Measurements from ENCODE around the gene OPHN1.

Gene OPHN1

DNA sequence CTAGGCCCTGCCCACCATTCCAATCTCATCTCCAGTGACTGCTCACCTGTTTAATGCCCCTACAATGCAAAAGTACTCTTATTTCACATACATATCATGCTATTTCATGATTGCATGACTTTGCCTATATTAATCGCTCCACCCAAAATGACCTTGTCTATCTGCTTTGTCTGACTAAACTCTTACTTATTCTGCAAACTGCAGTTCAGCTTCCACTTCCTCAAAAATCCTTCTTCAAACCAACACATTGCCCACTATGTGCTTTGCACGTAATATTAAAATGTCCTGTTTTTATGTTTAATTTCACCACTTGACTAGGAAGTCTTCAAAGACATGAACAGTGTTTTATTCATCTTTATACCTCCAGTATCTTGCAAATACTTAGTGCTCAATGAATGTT lies 229.6 kb downstream of the OPHN1 start:
- WGBS (ENCODE audit: extremely low coverage, insufficient coverage, low lambda C conversion rate) = no CpG with 5 or more reads among the region's 2 CpGs

DNA sequence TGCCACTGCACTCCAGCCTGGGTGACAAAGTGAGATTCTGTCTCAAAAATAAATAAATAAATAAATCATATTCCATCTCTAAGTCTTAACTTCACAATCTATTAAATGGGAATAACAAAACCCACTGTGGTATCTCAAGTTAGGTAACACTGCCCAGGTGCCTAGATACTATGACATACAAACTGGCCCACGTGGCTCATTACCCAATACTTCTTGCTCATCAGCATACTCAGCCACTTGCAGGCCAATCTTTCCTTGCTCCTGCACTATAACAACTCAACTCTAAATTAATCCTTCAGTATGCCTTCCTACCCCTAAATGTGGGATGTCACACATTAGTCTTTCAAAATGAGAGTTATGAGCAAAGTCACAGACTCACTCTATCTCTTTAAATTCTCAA lies 230.1 kb downstream of the OPHN1 start:
- Histone ChIP-seq H2BK5ac (ENCODE audit: low read length) (no peak overlapping the region), H3K36me3 (ENCODE audit: control insufficient read depth, insufficient read depth, low read length) (no peaks in the 10 kb centered on the region), H3K4ac (ENCODE audit: low read depth, low read length) (no peak overlapping the region), H3K56ac (ENCODE audit: low read length) (no peak overlapping the region), H2BK15ac (replicated peaks; ENCODE audit: low read depth) (no peak overlapping the region), H2BK120ac (ENCODE audit: low read depth, low read length) (no peak overlapping the region), H4K8ac (ENCODE audit: low read depth, low read length) (no peak overlapping the region), H3K18ac (ENCODE audit: low read length) (no peak overlapping the region), H2AK5ac (ENCODE audit: low read length) (no peak overlapping the region), H3K27me3 (ENCODE audit: insufficient read depth, low read length, poor library complexity) (no peaks in the 10 kb centered on the region), H3K27ac (ENCODE audit: low read depth, low read length) (no peak overlapping the region), H3K79me2 (ENCODE audit: control insufficient read depth, insufficient read depth, low read length) (no peaks in the 10 kb centered on the region), H3K9ac (ENCODE audit: low read length) (no peak overlapping the region), H3K4me3 (ENCODE audit: low read length) (no peak overlapping the region), H3K23ac (ENCODE audit: low read length) (no peak overlapping the region), H3K4me2 (ENCODE audit: low read length) (no peak overlapping the region), H4K5ac (ENCODE audit: low read length) (no peak overlapping the region), H3K79me1 (ENCODE audit: low read length) (no peaks in the 10 kb centered on the region), H3K4me1 (ENCODE audit: control insufficient read depth, low read depth, low read length) (no peaks in the 10 kb centered on the region)
- no CpG with 5 or more reads among the region's 1 CpG for WGBS (ENCODE audit: extremely low coverage, insufficient coverage, low lambda C conversion rate)
- no peak for DNase-seq

More for the DNA sequence above, 229.6 kb downstream of the OPHN1 start:
- Histone ChIP-seq H3K56ac (ENCODE audit: low read length) (no peak overlapping the region), H3K9ac (ENCODE audit: low read length) (no peak overlapping the region), H3K79me2 (ENCODE audit: control insufficient read depth, insufficient read depth, low read length) (no peaks in the 10 kb centered on the region), H2BK15ac (replicated peaks; ENCODE audit: low read depth) (no peak overlapping the region), H3K36me3 (ENCODE audit: control insufficient read depth, insufficient read depth, low read length) (no peaks in the 10 kb centered on the region), H3K4me2 (ENCODE audit: low read length) (no peak overlapping the region), H3K27ac (ENCODE audit: low read depth, low read length) (no peak overlapping the region), H3K18ac (ENCODE audit: low read length) (no peak overlapping the region), H3K4me1 (ENCODE audit: control insufficient read depth, low read depth, low read length) (no peaks in the 10 kb centered on the region), H2BK5ac (ENCODE audit: low read length) (no peak overlapping the region), H3K27me3 (ENCODE audit: insufficient read depth, low read length, poor library complexity) (no peaks in the 10 kb centered on the region), H3K4me3 (ENCODE audit: low read length) (no peak overlapping the region), H3K23ac (ENCODE audit: low read length) (no peak overlapping the region), H2BK120ac (ENCODE audit: low read depth, low read length) (no peak overlapping the region), H3K4ac (ENCODE audit: low read depth, low read length) (no peak overlapping the region), H4K5ac (ENCODE audit: low read length) (no peak overlapping the region), H2AK5ac (ENCODE audit: low read length) (no peak overlapping the region), H4K8ac (ENCODE audit: low read depth, low read length) (no peak overlapping the region), H3K79me1 (ENCODE audit: low read length) (no peaks in the 10 kb centered on the region)
- DNase-seq = no peak

DNA sequence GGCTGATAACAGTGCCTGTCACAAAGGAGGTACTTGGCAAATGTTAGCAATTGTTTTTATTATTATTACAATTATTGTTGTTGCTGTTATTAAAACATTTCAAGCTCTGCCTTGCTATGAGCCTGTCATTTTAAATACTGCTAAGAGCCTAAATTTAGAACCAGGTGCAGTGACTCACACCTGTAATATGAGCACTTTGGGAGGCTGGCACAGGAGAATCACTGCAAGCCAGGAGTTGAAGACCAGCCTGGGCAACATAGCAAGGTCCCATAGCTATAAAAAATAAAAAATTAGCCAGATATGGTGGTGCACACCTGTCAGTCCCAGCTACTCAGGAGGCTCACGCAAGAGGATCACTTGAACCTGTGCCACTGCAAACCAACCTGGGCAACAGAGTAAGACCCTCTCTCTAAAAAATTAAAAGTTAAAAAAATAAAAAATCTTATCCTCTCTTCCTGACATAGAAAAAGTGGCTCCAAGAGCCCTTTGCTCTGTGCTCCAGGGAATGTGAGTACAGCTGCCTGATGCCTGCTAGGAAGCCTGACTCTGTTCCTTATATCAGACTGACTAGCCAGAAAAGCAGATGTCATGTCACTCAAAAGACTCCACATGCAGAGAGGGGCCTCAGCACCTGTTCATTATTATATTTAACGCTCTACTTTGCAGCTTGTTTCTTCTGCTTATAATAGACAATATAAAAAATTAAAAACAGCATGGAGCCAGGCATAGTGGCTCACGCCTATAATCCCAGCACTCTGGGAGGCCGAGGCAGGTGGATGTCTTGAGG lies 234.0 kb downstream of the OPHN1 start:
- no peaks in the 10 kb centered on the region for H3K79me2 ChIP-seq (ENCODE audit: control insufficient read depth, insufficient read depth, low read length)
- H3K4me2 ChIP-seq (ENCODE audit: low read length) = no peak overlapping the region
- H2BK120ac ChIP-seq (ENCODE audit: low read depth, low read length) = no peak overlapping the region
- no CpG with 5 or more reads among the region's 4 CpGs for WGBS (ENCODE audit: extremely low coverage, insufficient coverage, low lambda C conversion rate)
- H4K5ac ChIP-seq (ENCODE audit: low read length) = no peak overlapping the region
- no peak overlapping the region for H3K56ac ChIP-seq (ENCODE audit: low read length)
- no peak overlapping the region for H2AK5ac ChIP-seq (ENCODE audit: low read length)
- no peak overlapping the region for H3K4me3 ChIP-seq (ENCODE audit: low read length)
- H3K27ac ChIP-seq (ENCODE audit: low read depth, low read length) = no peak overlapping the region
- H3K23ac ChIP-seq (ENCODE audit: low read length) = no peak overlapping the region
- no peak overlapping the region for H4K8ac ChIP-seq (ENCODE audit: low read depth, low read length)
- no peak overlapping the region for H2BK5ac ChIP-seq (ENCODE audit: low read length)
- no peak overlapping the region for H3K18ac ChIP-seq (ENCODE audit: low read length)
- H2BK15ac ChIP-seq (replicated peaks; ENCODE audit: low read depth) = no peak overlapping the region
- H3K4ac ChIP-seq (ENCODE audit: low read depth, low read length) = no peak overlapping the region
- no peaks in the 10 kb centered on the region for H3K27me3 ChIP-seq (ENCODE audit: insufficient read depth, low read length, poor library complexity)
- no peaks in the 10 kb centered on the region for H3K36me3 ChIP-seq (ENCODE audit: control insufficient read depth, insufficient read depth, low read length)
- no peaks in the 10 kb centered on the region for H3K79me1 ChIP-seq (ENCODE audit: low read length)
- no peak for DNase-seq
- H3K4me1 ChIP-seq (ENCODE audit: control insufficient read depth, low read depth, low read length) = no peaks in the 10 kb centered on the region
- H3K9ac ChIP-seq (ENCODE audit: low read length) = no peak overlapping the region

DNA sequence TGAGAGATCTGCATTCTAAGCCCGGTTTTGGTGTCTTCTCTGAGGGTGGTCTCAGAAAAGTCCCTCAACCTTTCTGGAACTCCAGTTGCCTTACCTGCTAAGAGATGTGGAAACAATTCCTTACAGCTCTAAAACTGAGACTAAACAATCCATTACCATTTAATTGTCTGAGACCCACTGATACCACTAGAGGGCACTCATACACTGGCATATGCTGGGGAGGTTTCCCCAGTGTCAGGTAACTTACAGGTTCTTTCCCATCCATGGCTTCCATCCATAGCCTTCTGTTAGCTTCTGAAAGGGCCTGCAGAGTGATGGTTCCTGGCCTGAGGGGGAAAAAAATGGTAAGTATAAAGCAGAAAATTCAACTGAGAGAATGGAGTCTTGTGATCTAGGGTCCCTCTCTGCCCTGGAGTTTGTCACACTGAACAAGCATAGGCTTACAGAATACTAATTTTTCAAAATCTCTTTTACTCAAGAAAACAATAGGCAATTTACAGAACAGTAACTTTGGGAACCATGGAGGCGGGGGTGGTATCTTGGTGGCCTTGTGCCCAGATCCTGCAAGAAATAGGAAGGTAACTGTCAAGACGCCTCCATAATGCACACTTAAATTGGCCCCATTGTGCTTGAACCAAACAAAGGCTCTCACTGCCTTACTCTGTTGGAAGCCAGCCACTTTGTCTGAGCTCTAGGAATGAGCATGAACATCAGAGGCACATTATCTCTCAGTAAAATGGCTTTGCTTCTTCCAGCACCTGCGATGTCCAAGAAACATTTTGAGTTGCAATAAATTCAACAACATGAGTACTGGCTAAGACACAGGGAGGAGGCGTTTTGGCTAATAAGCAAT lies 236.1 kb downstream of the OPHN1 start:
- Histone ChIP-seq H3K4me2 (ENCODE audit: low read length) (no peak overlapping the region), H3K79me1 (ENCODE audit: low read length) (no peaks in the 10 kb centered on the region), H4K5ac (ENCODE audit: low read length) (no peak overlapping the region), H2BK5ac (ENCODE audit: low read length) (no peak overlapping the region), H3K79me2 (ENCODE audit: control insufficient read depth, insufficient read depth, low read length) (no peaks in the 10 kb centered on the region), H3K4me3 (ENCODE audit: low read length) (no peak overlapping the region), H3K27me3 (ENCODE audit: insufficient read depth, low read length, poor library complexity) (no peaks in the 10 kb centered on the region), H3K9ac (ENCODE audit: low read length) (no peak overlapping the region), H3K36me3 (ENCODE audit: control insufficient read depth, insufficient read depth, low read length) (no peaks in the 10 kb centered on the region), H2AK5ac (ENCODE audit: low read length) (no peak overlapping the region), H3K18ac (ENCODE audit: low read length) (no peak overlapping the region), H4K8ac (ENCODE audit: low read depth, low read length) (no peak overlapping the region), H3K4ac (ENCODE audit: low read depth, low read length) (no peak overlapping the region), H3K4me1 (ENCODE audit: control insufficient read depth, low read depth, low read length) (no peaks in the 10 kb centered on the region), H3K27ac (ENCODE audit: low read depth, low read length) (no peak overlapping the region), H3K56ac (ENCODE audit: low read length) (no peak overlapping the region), H3K23ac (ENCODE audit: low read length) (no peak overlapping the region), H2BK15ac (replicated peaks; ENCODE audit: low read depth) (no peak overlapping the region), H2BK120ac (ENCODE audit: low read depth, low read length) (no peak overlapping the region)
- no CpG with 5 or more reads among the region's 5 CpGs for WGBS (ENCODE audit: extremely low coverage, insufficient coverage, low lambda C conversion rate)
- peak; percentile 68 for DNase-seq

DNA sequence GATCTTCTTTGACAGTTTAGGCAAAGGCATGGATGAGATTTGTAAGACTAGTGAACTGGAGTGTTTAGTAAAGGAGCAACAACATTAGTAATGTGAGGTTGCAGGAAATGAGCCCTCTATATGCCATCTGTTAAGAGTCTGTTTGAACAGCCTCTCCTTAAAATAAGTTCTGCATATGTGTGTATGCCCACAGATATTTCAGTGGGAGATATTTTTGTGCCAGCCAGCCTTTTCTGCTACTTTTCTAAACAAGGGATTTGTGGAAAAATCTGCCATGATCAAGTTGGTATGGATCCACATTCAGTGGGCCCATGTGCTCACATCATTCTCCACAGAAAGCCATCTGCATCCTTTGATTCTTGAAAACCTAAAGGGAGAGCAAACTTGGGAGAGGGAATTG lies 237.7 kb downstream of the OPHN1 start:
- Histone ChIP-seq H4K5ac (ENCODE audit: low read length) (no peak overlapping the region), H3K18ac (ENCODE audit: low read length) (no peak overlapping the region), H2BK5ac (ENCODE audit: low read length) (no peak overlapping the region), H3K23ac (ENCODE audit: low read length) (no peak overlapping the region), H3K36me3 (ENCODE audit: control insufficient read depth, insufficient read depth, low read length) (no peaks in the 10 kb centered on the region), H3K27ac (ENCODE audit: low read depth, low read length) (no peak overlapping the region), H3K4me2 (ENCODE audit: low read length) (no peak overlapping the region), H2BK15ac (replicated peaks; ENCODE audit: low read depth) (no peak overlapping the region), H3K4ac (ENCODE audit: low read depth, low read length) (no peak overlapping the region), H4K8ac (ENCODE audit: low read depth, low read length) (no peak overlapping the region), H3K79me2 (ENCODE audit: control insufficient read depth, insufficient read depth, low read length) (no peaks in the 10 kb centered on the region), H2AK5ac (ENCODE audit: low read length) (no peak overlapping the region), H3K79me1 (ENCODE audit: low read length) (no peaks in the 10 kb centered on the region), H2BK120ac (ENCODE audit: low read depth, low read length) (no peak overlapping the region), H3K9ac (ENCODE audit: low read length) (no peak overlapping the region), H3K4me3 (ENCODE audit: low read length) (no peak overlapping the region), H3K4me1 (ENCODE audit: control insufficient read depth, low read depth, low read length) (no peaks in the 10 kb centered on the region), H3K56ac (ENCODE audit: low read length) (no peak overlapping the region), H3K27me3 (ENCODE audit: insufficient read depth, low read length, poor library complexity) (no peaks in the 10 kb centered on the region)
- DNase-seq = no peak

Measured in mesendoderm (in vitro differentiated cells).